ENCODE results near the gene SELENOI.
"Not testable (repeated sequence)": the region's sequence is repeated elsewhere in the genome, so short reads cannot be mapped to it uniquely, and the experiment has no call there.

The SELENOI gene

GRCh38 chr2:26346454-26347053 lies 611 bp downstream of the SELENOI start, which contains the start of gene ADGRF3:
Gene ADGRF3 (minus strand): TSS chr2:26346789. CDS start chr2:26346234, 555 bp downstream.
- FAIRE-seq (peak; percentile 70), DNase-seq (ENCODE audit: insufficient read length) (peak; percentile 7)
- no peak for TF ChIP-seq POLR2AphosphoS5 (IDR thresholded peaks at IDR 0.05; ENCODE audit: low read depth, low read length)
- TF ChIP-seq TAF1 (IDR thresholded peaks at IDR 0.05; ENCODE audit: borderline replicate concordance, low read depth, low read length): 0 out of 2 replicates have a peak, but pooled peaks have one; percentile 34
- TF ChIP-seq POLR2A (IDR thresholded peaks at IDR 0.05; ENCODE audit: low read depth, low read length): no peak

GRCh38 chr2:26347286-26347865 lies 1.4 kb downstream of the SELENOI start:
- FAIRE-seq (no peak), DNase-seq (ENCODE audit: insufficient read length) (no peak)
- TF ChIP-seq POLR2A (IDR thresholded peaks at IDR 0.05; ENCODE audit: low read depth, low read length) (no peak), TAF1 (IDR thresholded peaks at IDR 0.05; ENCODE audit: borderline replicate concordance, low read depth, low read length) (no peak), POLR2AphosphoS5 (IDR thresholded peaks at IDR 0.05; ENCODE audit: low read depth, low read length) (no peak)

GRCh38 chr2:26349690-26350089 lies 3.7 kb downstream of the SELENOI start:
- FAIRE-seq (no peak), DNase-seq (ENCODE audit: insufficient read length) (no peak)
- TF ChIP-seq TAF1 (IDR thresholded peaks at IDR 0.05; ENCODE audit: borderline replicate concordance, low read depth, low read length) (no peak), POLR2A (IDR thresholded peaks at IDR 0.05; ENCODE audit: low read depth, low read length) (no peak), POLR2AphosphoS5 (IDR thresholded peaks at IDR 0.05; ENCODE audit: low read depth, low read length) (no peak)

- TF ChIP-seq TAF1 (IDR thresholded peaks at IDR 0.05; ENCODE audit: borderline replicate concordance, low read depth, low read length): no peak
- no peak for TF ChIP-seq POLR2A (IDR thresholded peaks at IDR 0.05; ENCODE audit: low read depth, low read length)
- TF ChIP-seq POLR2AphosphoS5 (IDR thresholded peaks at IDR 0.05; ENCODE audit: low read depth, low read length): no peak
- DNase-seq (ENCODE audit: insufficient read length): no peak
- FAIRE-seq: no peak
Measured at GRCh38 chr2:26351375-26352090, 5.6 kb downstream of the SELENOI start.

- no peak for TF ChIP-seq POLR2A (IDR thresholded peaks at IDR 0.05; ENCODE audit: low read depth, low read length)
- no peak for TF ChIP-seq TAF1 (IDR thresholded peaks at IDR 0.05; ENCODE audit: borderline replicate concordance, low read depth, low read length)
- TF ChIP-seq POLR2AphosphoS5 (IDR thresholded peaks at IDR 0.05; ENCODE audit: low read depth, low read length): no peak
- FAIRE-seq (no peak), DNase-seq (ENCODE audit: insufficient read length) (no peak)
Measured at GRCh38 chr2:26352892-26353291, 6.9 kb downstream of the SELENOI start.

- not testable (repeated sequence) for FAIRE-seq; DNase-seq (ENCODE audit: insufficient read length)
Measured at GRCh38 chr2:26354469-26354868, 8.5 kb downstream of the SELENOI start.

- TF ChIP-seq POLR2A (IDR thresholded peaks at IDR 0.05; ENCODE audit: low read depth, low read length) (no peak), TAF1 (IDR thresholded peaks at IDR 0.05; ENCODE audit: borderline replicate concordance, low read depth, low read length) (no peak)
- no peak for DNase-seq (ENCODE audit: insufficient read length)
- FAIRE-seq: no peak
Measured at GRCh38 chr2:26355038-26355995, 9.4 kb downstream of the SELENOI start.

GRCh38 chr2:26356111-26356510 lies 10.2 kb downstream of the SELENOI start:
- TF ChIP-seq POLR2A (IDR thresholded peaks at IDR 0.05; ENCODE audit: low read depth, low read length) (no peak), POLR2AphosphoS5 (IDR thresholded peaks at IDR 0.05; ENCODE audit: low read depth, low read length) (no peak), TAF1 (IDR thresholded peaks at IDR 0.05; ENCODE audit: borderline replicate concordance, low read depth, low read length) (no peak)
- DNase-seq (ENCODE audit: insufficient read length): no peak
- no peak for FAIRE-seq

GRCh38 chr2:26356771-26357170 lies 10.8 kb downstream of the SELENOI start:
- TF ChIP-seq POLR2A (IDR thresholded peaks at IDR 0.05; ENCODE audit: low read depth, low read length): no peak
- no peak for TF ChIP-seq TAF1 (IDR thresholded peaks at IDR 0.05; ENCODE audit: borderline replicate concordance, low read depth, low read length)
- TF ChIP-seq POLR2AphosphoS5 (IDR thresholded peaks at IDR 0.05; ENCODE audit: low read depth, low read length): no peak
- no peak for FAIRE-seq
- no peak for DNase-seq (ENCODE audit: insufficient read length)

- FAIRE-seq (no peak), DNase-seq (ENCODE audit: insufficient read length) (no peak)
- TF ChIP-seq POLR2AphosphoS5 (IDR thresholded peaks at IDR 0.05; ENCODE audit: low read depth, low read length) (no peak), POLR2A (IDR thresholded peaks at IDR 0.05; ENCODE audit: low read depth, low read length) (no peak), TAF1 (IDR thresholded peaks at IDR 0.05; ENCODE audit: borderline replicate concordance, low read depth, low read length) (no peak)
Measured at GRCh38 chr2:26359886-26360473, 14.0 kb downstream of the SELENOI start.

GRCh38 chr2:26363323-26363722 lies 17.4 kb downstream of the SELENOI start:
- TF ChIP-seq POLR2AphosphoS5 (IDR thresholded peaks at IDR 0.05; ENCODE audit: low read depth, low read length) (no peak), POLR2A (IDR thresholded peaks at IDR 0.05; ENCODE audit: low read depth, low read length) (no peak), TAF1 (IDR thresholded peaks at IDR 0.05; ENCODE audit: borderline replicate concordance, low read depth, low read length) (no peak)
- FAIRE-seq (no peak), DNase-seq (ENCODE audit: insufficient read length) (no peak)
